GM12873 (cell line): ENCODE data around the gene SEMA5B.

ENCODE experiments used
- TF ChIP-seq, protein P1 (sequence below): IDR thresholded peaks from 2 replicates; pipeline ENCODE4 v1.5.1; 2012; ENCODE audit warnings: low read depth, mild to moderate bottlenecking, moderate library complexity, low read length, control low read depth; ENCODE audit not compliant: insufficient read depth; ENCODE audit errors: missing control alignments

Gene SEMA5B

DNA sequence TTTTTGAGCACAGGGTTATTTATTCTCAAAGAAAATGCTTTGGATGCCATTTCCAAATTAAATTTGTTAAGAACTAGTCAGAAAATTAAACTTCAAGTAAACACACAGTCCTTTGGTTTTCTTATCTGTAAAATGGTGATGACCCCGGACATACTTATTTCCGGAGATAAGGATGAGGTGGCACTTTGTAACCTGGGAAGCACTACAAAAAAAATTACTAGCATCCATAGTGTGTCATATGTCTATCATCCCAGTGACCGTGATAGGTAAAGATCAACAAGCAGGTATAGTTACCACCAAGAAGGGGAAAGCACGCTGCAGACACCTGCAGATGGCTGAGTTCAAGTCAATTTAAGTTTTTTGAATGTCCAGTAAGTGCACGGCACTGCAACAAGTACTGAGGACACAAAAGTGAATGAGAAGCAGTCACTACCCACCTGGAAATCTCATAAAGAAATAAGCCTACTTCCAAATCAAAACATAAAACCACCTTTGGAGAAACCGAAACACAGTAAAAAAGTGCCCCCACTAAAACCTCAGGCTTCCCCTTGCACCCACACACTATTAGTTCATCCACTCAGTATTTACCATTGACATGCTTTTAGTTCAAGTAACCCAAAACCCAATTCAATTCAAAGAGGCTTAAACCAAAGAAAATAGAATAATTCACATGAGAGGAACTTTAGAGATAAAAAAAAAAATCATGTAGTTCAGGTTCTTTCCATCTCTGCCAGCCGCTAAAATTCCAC is 24.6 kb downstream of the SEMA5B start:
- TF ChIP-seq, protein P1, sequence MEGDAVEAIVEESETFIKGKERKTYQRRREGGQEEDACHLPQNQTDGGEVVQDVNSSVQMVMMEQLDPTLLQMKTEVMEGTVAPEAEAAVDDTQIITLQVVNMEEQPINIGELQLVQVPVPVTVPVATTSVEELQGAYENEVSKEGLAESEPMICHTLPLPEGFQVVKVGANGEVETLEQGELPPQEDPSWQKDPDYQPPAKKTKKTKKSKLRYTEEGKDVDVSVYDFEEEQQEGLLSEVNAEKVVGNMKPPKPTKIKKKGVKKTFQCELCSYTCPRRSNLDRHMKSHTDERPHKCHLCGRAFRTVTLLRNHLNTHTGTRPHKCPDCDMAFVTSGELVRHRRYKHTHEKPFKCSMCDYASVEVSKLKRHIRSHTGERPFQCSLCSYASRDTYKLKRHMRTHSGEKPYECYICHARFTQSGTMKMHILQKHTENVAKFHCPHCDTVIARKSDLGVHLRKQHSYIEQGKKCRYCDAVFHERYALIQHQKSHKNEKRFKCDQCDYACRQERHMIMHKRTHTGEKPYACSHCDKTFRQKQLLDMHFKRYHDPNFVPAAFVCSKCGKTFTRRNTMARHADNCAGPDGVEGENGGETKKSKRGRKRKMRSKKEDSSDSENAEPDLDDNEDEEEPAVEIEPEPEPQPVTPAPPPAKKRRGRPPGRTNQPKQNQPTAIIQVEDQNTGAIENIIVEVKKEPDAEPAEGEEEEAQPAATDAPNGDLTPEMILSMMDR = no peak

DNA sequence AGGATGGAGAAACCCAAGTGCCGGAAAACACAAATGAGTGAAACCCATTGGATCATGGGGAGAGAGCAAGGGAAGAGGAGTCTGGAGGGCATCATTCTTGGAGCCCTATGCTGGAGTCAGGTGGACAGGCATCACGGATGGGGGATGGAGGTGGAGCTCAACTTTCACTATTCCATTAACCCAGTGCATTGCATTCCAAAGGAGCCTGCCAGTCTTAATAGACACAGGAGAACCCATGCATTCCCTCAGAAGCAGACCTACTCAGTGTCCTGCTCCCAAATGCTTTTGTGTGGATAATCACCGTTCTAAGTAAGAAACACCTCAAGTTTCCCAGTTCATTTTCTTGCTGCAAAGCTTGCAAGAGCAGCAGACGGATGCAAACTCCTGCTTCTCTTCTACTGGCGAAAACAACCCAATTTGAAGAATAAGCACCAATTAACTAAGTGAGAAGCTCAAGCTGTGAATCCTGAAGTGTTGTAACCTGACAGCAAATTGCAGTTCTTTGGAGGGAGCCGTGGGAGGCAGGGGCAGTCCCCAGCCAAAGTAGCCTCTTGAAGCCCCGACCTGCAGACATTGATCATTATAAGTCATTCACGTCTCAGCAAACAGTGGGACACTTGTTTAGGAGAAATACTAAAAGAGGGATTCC is 25.3 kb downstream of the SEMA5B start:
- TF ChIP-seq, protein P1 = no peak

DNA sequence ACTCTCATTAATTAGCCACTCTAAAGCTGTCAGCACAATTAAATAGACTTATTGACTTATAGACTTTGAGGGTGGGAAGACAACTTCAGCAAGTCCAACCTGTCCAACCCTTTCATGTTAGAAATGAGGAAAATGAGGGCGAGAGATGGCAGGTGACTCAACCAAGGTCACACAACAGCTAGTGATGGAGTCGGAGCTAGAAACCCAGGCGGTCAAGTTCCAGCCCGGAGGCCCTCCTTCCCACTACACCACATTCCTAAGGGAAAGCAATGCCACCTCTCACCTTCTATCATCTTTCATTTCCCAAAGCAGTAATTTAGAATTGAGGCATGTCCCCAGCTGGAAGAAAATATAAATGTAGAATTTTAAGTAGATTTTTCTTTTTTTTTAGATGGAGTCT is 28.7 kb downstream of the SEMA5B start:
- TF ChIP-seq, protein P1 = no peak

DNA sequence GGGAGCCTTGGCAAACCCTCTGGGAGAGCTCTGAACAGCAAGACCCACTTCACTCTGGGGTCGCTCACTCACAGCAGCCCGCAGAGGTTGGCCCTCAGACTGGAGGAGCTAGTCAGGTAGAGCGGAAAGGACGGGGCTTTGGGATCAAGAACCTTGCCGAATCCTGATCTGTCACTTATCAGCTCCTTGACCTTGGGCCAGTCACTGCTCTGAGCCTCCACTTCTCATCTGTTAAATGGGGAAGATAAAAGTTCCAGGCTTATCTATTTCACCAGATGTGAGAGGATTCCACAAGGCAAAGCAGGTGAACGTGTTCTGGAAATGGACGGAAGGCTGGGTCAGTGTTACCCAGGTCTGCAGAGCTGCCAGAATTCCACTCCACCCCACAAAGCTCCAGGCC is 29.4 kb downstream of the SEMA5B start:
- TF ChIP-seq, protein P1 = no peak

DNA sequence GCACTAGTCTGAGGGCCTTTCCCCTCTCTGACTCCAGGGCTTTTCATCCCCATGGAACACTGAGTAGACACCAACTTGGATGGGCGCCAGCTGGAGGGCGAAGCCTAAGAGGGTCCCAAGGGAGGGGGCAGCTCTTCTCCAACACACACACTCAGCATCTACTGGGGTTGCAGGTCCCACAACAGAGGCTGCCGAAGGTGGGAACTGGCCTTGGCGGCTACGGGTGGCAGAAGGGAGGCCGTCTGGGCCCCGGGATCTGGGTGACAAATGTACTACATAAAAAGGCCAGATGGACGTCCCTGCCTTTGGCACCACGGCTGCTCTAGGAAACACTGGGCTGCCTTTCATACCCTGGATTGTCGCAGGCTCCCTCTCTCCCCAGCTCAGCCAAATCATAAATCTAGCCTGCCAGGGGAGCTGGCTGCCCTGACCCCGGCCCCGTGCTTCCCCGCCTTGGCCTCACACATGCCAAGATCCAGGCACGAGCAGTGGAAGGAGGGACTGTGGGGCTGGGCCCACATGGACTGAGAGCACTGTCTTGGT is 31.5 kb downstream of the SEMA5B start:
- TF ChIP-seq, protein P1 = no peak

DNA sequence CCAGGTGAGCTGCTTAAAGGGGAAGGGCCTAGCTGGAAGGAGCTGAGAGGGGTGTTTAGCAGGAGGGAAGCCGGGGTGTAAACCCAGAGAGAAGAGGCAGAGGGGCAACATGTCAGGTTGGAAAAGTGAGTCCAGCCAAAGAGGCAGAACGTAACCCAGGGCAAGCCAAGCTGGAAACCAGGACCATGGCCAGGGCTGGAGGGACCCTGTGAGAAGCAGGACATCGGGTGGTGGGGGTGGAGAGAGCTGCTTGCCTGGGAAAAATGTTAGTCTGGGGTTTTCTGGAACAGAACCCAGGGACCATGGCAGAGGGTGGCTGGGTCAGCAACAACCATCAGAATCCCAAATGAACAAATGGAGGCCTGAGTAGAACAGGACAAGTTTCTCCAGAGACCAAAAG is 32.6 kb downstream of the SEMA5B start:
- TF ChIP-seq, protein P1 = no peak
